CD8-positive, alpha-beta memory T cell (primary cell): ENCODE results near the gene TNFSF10. TPM values are rescaled to one million over a fixed set of nuclear protein-coding genes. Genes with fewer than 3 reads are reported as not detected.
"Not testable (repeated sequence)": the region's sequence is repeated elsewhere in the genome, so short reads cannot be mapped to it uniquely, and the experiment has no call there.

Experiments used
- CTCF ChIA-PET: fragments of 350-600 bp; sonication (Branson Sonifier 250); formaldehyde crosslinking; loops from one replicate; lab custom pipeline; 2021; ENCODE audit warnings: antibody characterized with exemption; lab: Charles Lee
- POLR2A ChIA-PET: fragments of 350-600 bp; sonication (Branson Sonifier 250); formaldehyde crosslinking; loops from one replicate; lab custom pipeline; 2021; ENCODE audit warnings: antibody characterized with exemption; lab: Charles Lee
- DNase-seq, 5 donors: peaks; one replicate each; pipeline versions ENCODE4 v3.0.0 to v3.0.0-alpha.2; 2020 to 2022; ENCODE audit warnings: mixed read lengths in 1 of 5
- H3K27ac ChIP-seq: one replicate; pipeline ENCODE4 v1.7.0; 2013; ENCODE audit warnings: low read depth, mild to moderate bottlenecking, low read length, moderate library complexity
- H3K27me3 ChIP-seq: 2 replicates; pipeline ENCODE4 v1.7.0; 2013; ENCODE audit warnings: low read length, mild to moderate bottlenecking; ENCODE audit not compliant: insufficient read depth, poor library complexity, severe bottlenecking
- H3K36me3 ChIP-seq: 2 replicates; pipeline ENCODE4 v1.7.0; 2013; ENCODE audit warnings: mild to moderate bottlenecking, low read length, moderate library complexity; ENCODE audit not compliant: insufficient read depth
- H3K4me1 ChIP-seq: 2 replicates; pipeline ENCODE4 v1.7.0; 2013; ENCODE audit warnings: mild to moderate bottlenecking, low read length, moderate library complexity; ENCODE audit not compliant: insufficient read depth
- H3K4me3 ChIP-seq: 2 replicates; pipeline ENCODE4 v1.7.0; 2013; ENCODE audit warnings: mild to moderate bottlenecking, low read length
- H3K9me3 ChIP-seq: 2 replicates; pipeline ENCODE4 v1.7.0; 2013; ENCODE audit warnings: mild to moderate bottlenecking, low read length
- H3K27ac Mint-ChIP-seq, 8 donors: one replicate each; pipeline ENCODE4 v1.8.0; 2020 to 2021; ENCODE audit warnings: mixed read lengths in 8 of 8, mild to moderate bottlenecking in 6 of 8, inconsistent platforms in 3 of 8, moderate library complexity in 3 of 8
- H3K27me3 Mint-ChIP-seq, 2 donors: one replicate each; pipeline ENCODE4 v1.8.0; 2020 to 2021; ENCODE audit warnings: mixed read lengths in 2 of 2, mild to moderate bottlenecking in 1 of 2, moderate library complexity in 1 of 2
- H3K36me3 Mint-ChIP-seq, 3 donors: one replicate each; pipeline ENCODE4 v1.8.0; 2020 to 2021; ENCODE audit warnings: mixed read lengths in 3 of 3, inconsistent platforms in 1 of 3, mild to moderate bottlenecking in 1 of 3
- H3K4me1 Mint-ChIP-seq, 3 donors: one replicate each; pipeline ENCODE4 v1.8.0; 2020 to 2021; ENCODE audit warnings: mixed read lengths in 3 of 3, inconsistent platforms in 1 of 3, mild to moderate bottlenecking in 1 of 3
- H3K4me3 Mint-ChIP-seq, 7 donors: one replicate each; pipeline ENCODE4 v1.8.0; 2020 to 2021; ENCODE audit warnings: mixed read lengths in 7 of 7, mild to moderate bottlenecking in 6 of 7, moderate library complexity in 4 of 7, inconsistent platforms in 2 of 7
- H3K9me3 Mint-ChIP-seq, 5 donors: one replicate each; pipeline ENCODE4 v1.8.0; 2020 to 2022; ENCODE audit warnings: mixed read lengths in 5 of 5, mild to moderate bottlenecking in 3 of 5, moderate library complexity in 2 of 5, inconsistent platforms in 1 of 5
- polyA plus RNA-seq: library from polyadenylated mRNA; unstranded; fragments of 300-500 nt; fragmentation: Illumina TruSeq; gene quantifications from one replicate; pipeline ENCODE4 v1.2.3, GENCODE V29; 2021
- total RNA-seq, 2 experiments: library from RNA; stranded (reverse); gene quantifications; one replicate each; pipeline ENCODE4 v1.2.3, GENCODE V29; 2021

The TNFSF10 gene
- total and polyA plus RNA-seq, 3 experiments from 2014 or later = 38.2 to 48.1 (median 41.9) TPM

GRCh38 chr3:172530566-172530965, 7.3 kb upstream of the TNFSF10 start:
- Histone ChIP-seq H3K36me3 (no peaks in the 10 kb centered on the region), H3K4me3 (no peak overlapping the region), H3K4me1 (peaks cover 17% of the 10 kb centered on the region), H3K27ac (no peak overlapping the region), H3K27me3 (no peaks in the 10 kb centered on the region), H3K9me3 (no peaks in the 10 kb centered on the region)
- Mint-ChIP-seq H3K36me3 (no peaks in the 10 kb centered on the region), H3K27ac (peak overlapping the region in 4 of 8 donors; percentile 9 to 82 (median 41)), H3K9me3 (no peaks in the 10 kb centered on the region), H3K4me3 (peak overlapping the region in 2 of 7 donors; percentile 2 to 6), H3K27me3 (no peaks in the 10 kb centered on the region), H3K4me1 (peaks cover 8 to 21% (median 12%) of the 10 kb centered on the region in 3 donors)
- POLR2A ChIA-PET = no interaction called here
- DNase-seq = no peak
- CTCF ChIA-PET = interaction anchor here (1.2 to 2.0 kb wide), 3 partner anchors 8 to 67 kb away, joined by 3 to 6 read pairs (median 5); no protein-coding TSS in a partner anchor

GRCh38 chr3:172530101-172530561, 6.9 kb upstream of the TNFSF10 start:
- ChIA-PET CTCF (interaction anchor here (1.2 to 2.0 kb wide), 4 partner anchors 8 to 67 kb away, joined by 3 to 6 read pairs (median 4); no protein-coding TSS in a partner anchor), POLR2A (no interaction called here)
- no peaks in the 10 kb centered on the region for H3K36me3 ChIP-seq
- H3K27ac Mint-ChIP-seq = peak overlapping the region in 4 of 8 donors; percentile 9 to 82 (median 41)
- H3K9me3 ChIP-seq = no peaks in the 10 kb centered on the region
- DNase-seq = no peak
- no peaks in the 10 kb centered on the region for H3K27me3 ChIP-seq
- peaks cover 8 to 22% (median 12%) of the 10 kb centered on the region in 3 donors for H3K4me1 Mint-ChIP-seq
- no peaks in the 10 kb centered on the region for H3K27me3 Mint-ChIP-seq
- H3K9me3 Mint-ChIP-seq = no peaks in the 10 kb centered on the region
- H3K27ac ChIP-seq = no peak overlapping the region
- H3K36me3 Mint-ChIP-seq = no peaks in the 10 kb centered on the region
- H3K4me3 Mint-ChIP-seq = peak overlapping the region in 1 of 7 donors; percentile 2
- no peak overlapping the region for H3K4me3 ChIP-seq
- peaks cover 17% of the 10 kb centered on the region for H3K4me1 ChIP-seq

- DNase-seq = no peak
- Mint-ChIP-seq H3K9me3 (no peaks in the 10 kb centered on the region), H3K36me3 (no peaks in the 10 kb centered on the region), H3K4me3 (peak overlapping the region in 1 of 7 donors; percentile 56), H3K27me3 (no peaks in the 10 kb centered on the region), H3K4me1 (peaks cover 15 to 37% (median 19%) of the 10 kb centered on the region in 3 donors), H3K27ac (no peak overlapping the region)
- peaks cover 30% of the 10 kb centered on the region for H3K4me1 ChIP-seq
- POLR2A ChIA-PET = interaction anchor here (0.6 kb wide), 2 partner anchors 28 to 50 kb away, joined by 3 to 6 read pairs; no protein-coding TSS in a partner anchor
- no peaks in the 10 kb centered on the region for H3K27me3 ChIP-seq
- CTCF ChIA-PET = interaction anchor here (1.1 to 1.6 kb wide), 3 partner anchors 8 to 66 kb away, joined by 3 read pairs; no protein-coding TSS in a partner anchor
- no peaks in the 10 kb centered on the region for H3K9me3 ChIP-seq
- H3K4me3 ChIP-seq = no peak overlapping the region
- no peak overlapping the region for H3K27ac ChIP-seq
- H3K36me3 ChIP-seq = no peaks in the 10 kb centered on the region
Observed at GRCh38 chr3:172528677-172529076, 5.4 kb upstream of the TNFSF10 start.

GRCh38 chr3:172527306-172527705, 4.1 kb upstream of the TNFSF10 start:
- peaks cover 33% of the 10 kb centered on the region for H3K4me1 ChIP-seq
- Mint-ChIP-seq H3K27me3 (no peaks in the 10 kb centered on the region), H3K4me3 (no peak overlapping the region), H3K36me3 (peaks cover 0 to 7% (median 0%) of the 10 kb centered on the region in 3 donors), H3K27ac (no peak overlapping the region), H3K9me3 (no peaks in the 10 kb centered on the region), H3K4me1 (peaks cover 23 to 38% (median 28%) of the 10 kb centered on the region in 3 donors)
- H3K27ac ChIP-seq = no peak overlapping the region
- H3K9me3 ChIP-seq = no peaks in the 10 kb centered on the region
- ChIA-PET POLR2A (no interaction called here), CTCF (interaction anchor here (1.1 kb wide), 1 partner anchor 68 kb away, joined by 3 read pairs; no protein-coding TSS in a partner anchor)
- no peaks in the 10 kb centered on the region for H3K27me3 ChIP-seq
- DNase-seq = no peak
- no peaks in the 10 kb centered on the region for H3K36me3 ChIP-seq
- no peak overlapping the region for H3K4me3 ChIP-seq

- no peaks in the 10 kb centered on the region for H3K9me3 Mint-ChIP-seq
- no peaks in the 10 kb centered on the region for H3K36me3 ChIP-seq
- ChIA-PET POLR2A (no interaction called here), CTCF (no interaction called here)
- H3K9me3 ChIP-seq = no peaks in the 10 kb centered on the region
- peaks cover 32 to 48% (median 40%) of the 10 kb centered on the region in 3 donors for H3K4me1 Mint-ChIP-seq
- no peaks in the 10 kb centered on the region for H3K27me3 Mint-ChIP-seq
- H3K4me3 Mint-ChIP-seq = peak overlapping the region in 1 of 7 donors; percentile 8
- H3K4me3 ChIP-seq = no peak overlapping the region
- H3K27ac Mint-ChIP-seq = peak overlapping the region in 3 of 8 donors; percentile 9 to 92 (median 59)
- H3K4me1 ChIP-seq = peaks cover 26% of the 10 kb centered on the region
- H3K27me3 ChIP-seq = no peaks in the 10 kb centered on the region
- no peak overlapping the region for H3K27ac ChIP-seq
- H3K36me3 Mint-ChIP-seq = peaks cover 0 to 11% (median 0%) of the 10 kb centered on the region in 3 donors
- no peak for DNase-seq
Observed at GRCh38 chr3:172525116-172525613, 1.9 kb upstream of the TNFSF10 start.

GRCh38 chr3:172524611-172525010, 1.4 kb upstream of the TNFSF10 start:
- Mint-ChIP-seq H3K27ac (peak overlapping the region in 4 of 8 donors; percentile 92 to 97 (median 95)), H3K4me3 (peak overlapping the region in 4 of 7 donors; percentile 2 to 96 (median 96)), H3K36me3 (peaks cover 0 to 11% (median 0%) of the 10 kb centered on the region in 3 donors), H3K27me3 (no peaks in the 10 kb centered on the region), H3K4me1 (peaks cover 38 to 50% (median 42%) of the 10 kb centered on the region in 3 donors), H3K9me3 (no peaks in the 10 kb centered on the region)
- H3K4me1 ChIP-seq = peaks cover 23% of the 10 kb centered on the region
- POLR2A ChIA-PET = no interaction called here
- no peaks in the 10 kb centered on the region for H3K9me3 ChIP-seq
- no peaks in the 10 kb centered on the region for H3K27me3 ChIP-seq
- no peak overlapping the region for H3K4me3 ChIP-seq
- no peak overlapping the region for H3K27ac ChIP-seq
- H3K36me3 ChIP-seq = no peaks in the 10 kb centered on the region
- CTCF ChIA-PET = no interaction called here
- no peak for DNase-seq

- H3K27ac Mint-ChIP-seq = peak overlapping the region; percentile 74 to 98 (median 96)
- peaks cover 48% of the 10 kb centered on the region for H3K4me1 ChIP-seq
- H3K36me3 ChIP-seq, H3K9me3 ChIP-seq, H3K27me3 Mint-ChIP-seq, H3K27me3 ChIP-seq, DNase-seq, H3K9me3 Mint-ChIP-seq: not testable (repeated sequence)
- ChIA-PET CTCF (interaction anchor here (1.2 to 1.7 kb wide), 6 partner anchors 9 to 74 kb away, joined by 3 to 9 read pairs (median 5); no protein-coding TSS in a partner anchor), POLR2A (interaction anchor here (0.7 to 1.1 kb wide), 3 partner anchors 9 to 78 kb away, joined by 3 to 4 read pairs (median 4); no protein-coding TSS in a partner anchor)
- peaks cover 59 to 72% (median 67%) of the 10 kb centered on the region in 3 donors for H3K4me1 Mint-ChIP-seq
- H3K4me3 Mint-ChIP-seq = peak overlapping the region; percentile 94 to 98 (median 96)
- peak overlapping the region; percentile 87 for H3K4me3 ChIP-seq
- peaks cover 0 to 19% (median 2%) of the 10 kb centered on the region in 3 donors for H3K36me3 Mint-ChIP-seq
- peak overlapping the region; percentile 66 for H3K27ac ChIP-seq
Observed at GRCh38 chr3:172521837-172522726, 1.1 kb downstream of the TNFSF10 start.
